ENCODE measurements around the gene UGT1A10.

Gene UGT1A10

DNA sequence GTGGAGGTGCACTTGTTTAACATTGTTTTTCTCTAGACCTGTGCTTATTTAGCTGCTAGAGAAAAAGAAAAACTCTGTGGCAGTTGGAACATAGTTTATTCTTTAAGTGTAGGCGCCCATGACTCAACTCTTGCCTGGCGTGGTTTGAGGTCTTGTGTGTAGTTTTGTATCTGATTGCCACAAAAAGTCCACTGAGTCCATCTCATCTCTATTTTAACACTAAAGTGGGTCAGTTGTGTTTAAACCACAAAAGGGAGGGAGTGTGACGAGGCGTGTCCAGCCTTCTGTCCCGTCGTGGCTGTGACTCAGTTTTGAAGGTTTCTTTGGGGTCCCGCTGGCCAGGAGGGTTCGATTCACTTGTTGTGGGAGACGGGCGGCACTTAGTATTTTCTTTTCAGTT, 20.2 kb downstream of the UGT1A10 start:
- no peak for DNase-seq

DNA sequence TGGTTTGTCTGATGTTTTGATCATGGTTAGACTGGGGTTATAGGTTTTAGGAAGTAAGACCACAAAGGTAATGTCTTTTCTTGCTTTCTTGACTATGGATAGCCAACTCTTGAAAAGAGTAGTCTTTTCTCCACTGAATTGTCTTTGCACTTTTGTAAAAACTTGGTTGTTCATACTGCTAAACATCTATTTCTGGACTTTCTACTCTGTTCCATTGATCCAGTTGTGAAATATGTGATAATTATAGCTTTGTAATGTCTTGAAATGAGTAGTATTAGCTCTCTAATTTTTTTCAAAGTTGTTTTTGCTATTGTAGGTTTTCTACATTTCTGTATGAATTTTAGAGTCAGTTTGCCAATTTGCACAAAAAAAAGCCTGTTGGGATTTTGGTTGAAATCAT, 22.4 kb downstream of the UGT1A10 start:
- no peak for DNase-seq

DNA sequence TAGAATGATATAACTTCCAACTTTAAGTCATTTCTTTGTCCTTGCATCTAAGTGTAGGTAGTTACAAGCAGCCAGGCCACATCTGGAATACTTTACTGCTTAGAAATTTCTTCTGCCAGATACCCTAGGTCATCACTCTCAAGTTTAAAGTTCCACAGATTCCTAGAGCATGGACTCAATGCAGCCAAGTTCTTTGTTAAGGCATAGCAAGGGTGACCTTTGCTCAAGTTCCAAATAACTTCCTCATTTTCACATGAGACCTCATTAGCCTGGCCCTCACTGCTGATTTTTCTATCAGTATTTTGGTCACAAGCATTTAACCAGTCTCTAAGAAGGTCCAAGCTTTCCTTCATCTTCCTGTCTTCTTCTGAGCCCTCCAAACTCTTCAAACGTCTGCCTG, 27.7 kb downstream of the UGT1A10 start:
- DNase-seq: no peak

DNA sequence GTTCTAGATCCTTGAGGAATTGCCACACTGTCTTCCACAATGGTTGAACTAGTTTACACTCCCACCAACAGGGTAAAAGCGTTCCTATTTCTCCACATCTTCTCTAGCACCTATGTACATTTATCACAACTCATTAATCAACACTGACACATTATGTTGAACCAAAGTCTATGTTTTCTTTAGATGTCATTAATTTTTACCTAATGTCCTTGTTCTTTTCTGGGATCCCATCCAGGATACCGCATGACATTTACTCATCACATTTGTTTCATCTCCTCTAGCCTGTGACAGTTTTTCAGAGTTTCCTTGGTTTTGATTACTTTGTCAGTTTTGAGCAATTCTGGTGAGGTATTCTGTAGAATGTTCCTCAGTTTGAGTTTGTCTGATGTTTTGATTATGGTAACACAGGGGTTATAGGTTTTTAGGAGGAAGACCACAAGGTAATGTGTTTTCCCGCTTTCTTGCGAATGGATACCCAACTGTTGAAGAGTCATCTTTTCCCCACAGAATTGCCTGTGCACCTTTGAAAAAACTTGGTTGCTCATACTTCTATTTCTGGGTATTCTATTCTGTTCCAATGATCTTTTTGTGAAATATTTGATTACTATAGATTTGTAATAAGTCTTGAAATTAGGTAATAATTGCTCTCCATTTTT, 32.5 kb downstream of the UGT1A10 start:
- no peak for DNase-seq

DNA sequence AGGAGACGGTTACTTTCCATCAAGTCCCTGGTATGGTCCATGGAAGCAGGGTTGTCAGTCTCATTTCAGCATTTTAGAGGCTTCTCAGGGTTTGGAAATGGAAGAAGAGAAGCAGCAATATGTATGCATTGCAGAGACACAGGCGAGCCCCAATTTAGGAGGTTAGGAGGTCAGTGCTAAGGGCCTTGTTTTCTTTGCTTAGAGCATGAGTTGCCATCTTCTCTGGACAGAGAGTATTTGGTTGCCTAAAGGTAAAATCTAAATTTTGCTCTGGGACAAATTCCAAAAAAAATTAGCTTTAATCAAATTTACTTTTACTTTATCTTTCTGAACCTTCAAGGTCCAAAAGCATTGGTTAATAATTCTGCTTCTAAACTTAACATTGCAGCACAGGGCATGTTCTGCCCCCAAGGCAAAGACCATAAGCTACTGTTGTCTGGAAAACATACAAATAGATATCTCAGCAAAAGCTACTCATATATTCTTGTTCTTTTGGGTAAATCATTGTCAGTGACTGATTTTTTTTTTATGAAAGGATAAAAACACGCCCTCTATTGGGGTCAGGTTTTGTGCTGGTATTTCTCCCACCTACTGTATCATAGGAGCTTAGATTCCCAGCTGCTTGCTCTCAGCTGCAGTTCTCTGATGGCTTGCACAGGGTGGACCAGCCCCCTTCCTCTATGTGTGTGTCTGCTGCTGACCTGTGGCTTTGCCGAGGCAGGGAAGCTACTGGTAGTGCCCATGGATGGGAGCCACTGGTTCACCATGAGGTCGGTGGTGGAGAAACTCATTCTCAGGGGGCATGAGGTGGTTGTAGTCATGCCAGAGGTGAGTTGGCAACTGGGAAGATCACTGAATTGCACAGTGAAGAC, 35.3 kb downstream of the UGT1A10 start, which contains the start of gene UGT1A9:
UGT1A9 (plus strand) TSS at position 609 of the 872 bp plus-strand sequence; CDS start at position 646, 37 bp downstream.
- no peak for DNase-seq

DNA sequence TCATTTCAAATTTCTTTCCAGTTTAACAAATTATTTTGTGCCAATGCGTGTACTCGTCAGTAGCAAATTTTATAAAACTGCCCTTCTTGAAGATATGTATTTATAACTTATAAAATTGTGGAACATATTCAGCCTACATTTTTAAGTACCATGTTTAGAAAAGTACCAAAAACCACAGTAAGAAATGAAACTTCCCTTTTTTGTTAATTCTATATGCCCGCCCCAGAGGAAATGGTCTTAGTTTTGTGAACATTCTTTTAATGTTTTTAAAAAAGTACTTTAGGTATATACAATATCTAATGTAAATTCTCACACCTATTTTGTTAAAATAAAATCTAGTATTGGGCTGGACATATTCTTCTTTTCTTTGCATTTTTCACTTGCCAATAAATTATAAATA, 36.6 kb downstream of the UGT1A10 start:
- no peak for DNase-seq

DNA sequence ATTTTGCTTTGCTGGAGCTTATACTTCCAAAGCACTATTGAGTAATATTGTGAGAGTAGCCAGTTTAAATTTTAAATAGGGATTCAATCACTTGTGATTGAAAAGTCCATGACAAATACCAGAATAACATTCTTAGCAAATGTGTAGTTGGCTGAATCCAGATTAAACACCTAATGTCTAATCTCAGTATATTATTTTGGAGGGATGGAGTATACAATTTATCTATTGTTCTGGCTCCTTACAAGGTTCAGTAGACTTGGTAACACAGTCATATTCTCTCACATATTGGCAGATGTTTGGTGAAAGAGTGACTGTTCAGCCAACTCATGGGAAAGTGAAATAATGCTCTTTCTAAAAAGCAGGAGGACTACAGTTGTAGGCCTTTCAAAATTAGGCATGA, 37.6 kb downstream of the UGT1A10 start:
- no peak for DNase-seq

DNA sequence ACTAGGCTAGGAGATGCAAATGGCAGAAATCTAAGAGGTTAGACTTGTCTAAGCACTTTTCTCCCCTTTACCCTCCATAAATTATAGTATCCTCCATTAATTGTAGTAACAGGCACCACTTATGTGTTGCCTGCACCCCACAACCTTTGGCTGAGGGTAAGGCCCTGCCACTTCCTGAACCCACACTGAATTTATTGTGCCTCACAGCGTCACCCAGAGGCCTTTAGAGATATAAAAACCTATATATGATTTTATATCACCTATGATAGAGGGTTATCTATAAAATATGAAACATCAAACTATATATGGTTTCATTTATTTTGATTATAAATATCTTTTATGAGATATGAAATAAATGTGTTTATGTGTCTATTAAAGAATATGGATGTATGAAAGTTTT, 38.1 kb downstream of the UGT1A10 start:
- DNase-seq: no peak

DNA sequence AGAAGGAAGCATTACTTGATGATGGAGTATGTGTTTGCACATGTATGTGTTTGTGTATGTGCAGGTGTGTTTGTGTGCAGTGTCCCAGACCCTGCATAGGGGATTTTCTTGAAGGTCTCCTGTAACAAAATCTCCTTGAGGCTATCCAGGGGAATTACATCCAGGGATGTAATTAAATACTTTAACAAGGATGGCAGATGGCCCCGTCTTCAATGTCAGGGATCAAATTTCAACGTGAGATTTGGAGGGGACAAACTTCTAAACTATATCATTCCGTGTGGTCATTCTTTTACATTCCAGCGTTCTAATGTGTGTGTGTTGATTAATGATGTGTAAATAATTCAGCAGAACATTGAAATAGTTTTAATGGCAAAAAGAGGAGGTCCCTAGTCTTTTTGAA, 38.7 kb downstream of the UGT1A10 start:
- no peak for DNase-seq

DNA sequence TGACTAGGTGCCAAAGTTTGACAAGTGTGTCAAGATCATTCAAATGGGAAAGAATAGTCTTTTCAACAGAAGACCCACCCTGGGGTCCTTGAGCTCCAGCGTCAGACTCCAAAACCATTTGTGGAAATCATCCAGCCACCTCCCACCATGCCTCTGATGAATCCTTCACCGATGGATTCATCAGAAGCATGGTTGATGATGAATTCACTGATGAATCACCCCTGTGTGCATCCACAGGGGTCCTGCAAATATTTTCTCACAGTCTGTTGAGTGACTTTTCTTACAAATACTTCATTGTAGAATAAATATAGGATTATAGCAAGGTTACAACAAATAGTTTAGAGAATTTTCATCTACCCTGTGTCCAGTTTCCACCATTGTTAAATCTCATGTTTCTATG, 39.8 kb downstream of the UGT1A10 start:
- DNase-seq: no peak

DNA sequence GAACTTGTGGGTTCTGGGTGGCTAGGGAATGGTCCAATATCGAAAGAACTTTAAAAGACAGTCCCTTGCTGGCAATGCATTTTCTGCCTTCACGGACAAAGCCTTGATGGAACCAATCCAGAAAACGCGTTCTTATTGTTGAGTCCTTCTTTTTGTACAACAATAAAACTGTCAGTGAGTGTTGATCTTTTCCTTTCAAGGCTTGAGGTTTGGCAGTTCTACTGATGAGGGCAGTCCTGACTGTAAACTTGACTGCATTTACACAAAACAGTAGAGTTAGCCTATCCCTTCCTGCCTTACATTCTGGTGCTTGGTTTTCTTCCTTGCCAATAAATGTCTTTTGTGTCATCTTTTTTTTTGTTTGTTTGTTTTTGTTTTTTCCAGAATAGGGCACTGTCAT, 42.9 kb downstream of the UGT1A10 start:
- DNase-seq: no peak

DNA sequence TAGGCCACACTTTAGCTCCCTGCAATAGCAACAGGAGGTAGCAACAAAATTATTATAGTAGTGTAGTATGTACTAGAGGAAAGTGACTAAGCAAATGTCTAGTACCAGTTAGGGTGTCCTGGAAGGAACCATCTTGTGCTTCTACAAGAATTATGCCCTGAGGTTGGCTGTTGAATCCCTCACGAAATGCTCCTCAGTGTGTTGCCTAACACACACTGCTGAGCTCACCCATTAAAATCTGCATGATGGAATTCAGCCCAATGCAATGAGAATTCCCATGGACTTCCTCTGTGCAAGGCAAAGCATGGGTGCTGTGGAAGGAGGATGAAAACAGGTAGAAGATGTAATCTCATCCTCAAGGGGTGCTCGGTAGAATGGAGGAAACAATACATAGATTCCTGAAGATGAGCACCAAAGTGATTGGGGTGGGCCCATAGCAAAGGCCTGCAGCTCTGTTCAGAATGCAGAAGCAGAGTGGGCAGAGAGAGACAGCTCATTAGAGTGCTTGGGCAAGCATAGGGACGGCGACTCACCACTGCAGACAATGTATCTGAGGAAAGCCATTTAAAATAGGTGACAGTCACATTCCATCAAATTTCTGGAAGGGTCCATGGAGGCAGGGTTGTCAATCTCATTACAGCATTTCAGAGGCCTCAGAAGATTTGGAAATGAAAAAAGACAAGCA, 44.3 kb downstream of the UGT1A10 start:
- DNase-seq: no peak

DNA sequence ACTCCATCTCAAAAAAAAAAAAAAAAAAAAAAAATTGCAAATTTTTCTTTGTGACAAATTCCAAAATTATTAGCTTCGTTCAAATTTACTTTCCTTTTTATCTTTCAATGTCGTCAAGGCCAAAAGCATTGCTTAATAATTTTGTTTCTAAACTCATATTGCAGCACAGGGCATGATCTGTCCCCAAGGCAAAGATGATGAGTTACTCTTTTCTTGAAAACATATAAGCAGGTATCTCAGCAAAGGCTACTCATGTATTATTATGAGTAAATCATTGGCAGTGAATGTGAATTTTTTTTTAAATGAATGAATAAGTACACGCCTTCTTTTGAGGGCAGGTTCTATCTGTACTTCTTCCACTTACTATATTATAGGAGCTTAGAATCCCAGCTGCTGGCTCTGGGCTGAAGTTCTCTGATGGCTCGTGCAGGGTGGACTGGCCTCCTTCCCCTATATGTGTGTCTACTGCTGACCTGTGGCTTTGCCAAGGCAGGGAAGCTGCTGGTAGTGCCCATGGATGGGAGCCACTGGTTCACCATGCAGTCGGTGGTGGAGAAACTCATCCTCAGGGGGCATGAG, 45.4 kb downstream of the UGT1A10 start, which contains the start of gene UGT1A7:
UGT1A7 (plus strand) TSS at position 381 of the 579 bp plus-strand sequence; CDS start at position 418, 37 bp downstream.
- DNase-seq: no peak

DNA sequence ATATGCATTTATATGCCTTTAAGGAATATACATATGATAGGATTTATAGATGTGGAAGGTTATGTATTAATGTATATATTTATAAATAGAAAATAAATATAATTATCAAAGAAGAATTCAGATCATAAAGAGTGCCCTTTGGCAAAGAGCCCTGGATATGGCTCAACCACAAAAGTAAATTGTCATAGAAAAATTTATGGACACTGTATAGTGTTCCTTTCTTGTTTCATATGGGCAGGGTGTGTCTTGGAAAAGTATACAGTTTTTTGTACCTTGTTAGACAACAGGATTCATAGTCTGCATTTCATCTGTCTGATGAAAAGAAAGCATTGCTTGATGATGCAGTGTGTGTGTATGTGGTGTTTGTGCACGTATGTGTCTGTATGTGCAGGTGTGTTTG, 48.4 kb downstream of the UGT1A10 start:
- no peak for DNase-seq

DNA sequence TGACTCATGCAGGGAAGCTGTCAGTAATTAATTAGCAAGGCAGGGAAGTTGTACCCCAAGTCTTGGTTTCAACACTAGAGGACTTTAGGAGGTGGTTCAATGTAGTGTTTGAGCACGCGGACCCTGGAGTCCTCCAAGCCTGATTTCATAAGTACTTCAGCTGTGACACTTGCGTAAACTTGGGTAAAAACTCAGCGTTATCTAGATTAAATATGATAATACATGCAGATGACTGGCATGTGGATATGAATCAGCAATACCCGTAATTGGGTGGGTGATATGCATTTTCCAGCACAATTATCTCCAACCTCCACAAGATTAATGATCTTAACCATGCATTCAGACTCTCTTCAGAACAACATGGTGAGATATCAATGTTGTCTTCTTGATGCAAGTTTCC, 50.7 kb downstream of the UGT1A10 start:
- DNase-seq: no peak

DNA sequence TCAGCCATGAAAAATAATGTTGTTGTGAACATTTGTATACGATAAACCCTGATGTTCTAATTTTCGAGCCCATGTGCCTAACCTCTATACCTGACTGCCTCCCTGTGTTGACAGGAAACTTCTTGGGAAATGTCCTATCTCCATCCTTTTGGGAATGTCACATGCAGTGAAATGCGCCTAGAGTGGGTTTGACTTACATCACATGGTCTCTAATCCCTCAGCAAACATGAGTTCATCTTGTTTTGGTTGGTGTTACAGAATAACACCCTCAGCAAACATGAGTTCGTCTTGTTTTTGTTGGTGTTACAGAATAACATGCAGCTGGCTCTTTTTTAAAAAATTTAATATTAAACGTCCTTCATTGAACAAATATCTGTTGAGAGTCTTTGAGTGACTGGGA, 52.1 kb downstream of the UGT1A10 start:
- no peak for DNase-seq

DNA sequence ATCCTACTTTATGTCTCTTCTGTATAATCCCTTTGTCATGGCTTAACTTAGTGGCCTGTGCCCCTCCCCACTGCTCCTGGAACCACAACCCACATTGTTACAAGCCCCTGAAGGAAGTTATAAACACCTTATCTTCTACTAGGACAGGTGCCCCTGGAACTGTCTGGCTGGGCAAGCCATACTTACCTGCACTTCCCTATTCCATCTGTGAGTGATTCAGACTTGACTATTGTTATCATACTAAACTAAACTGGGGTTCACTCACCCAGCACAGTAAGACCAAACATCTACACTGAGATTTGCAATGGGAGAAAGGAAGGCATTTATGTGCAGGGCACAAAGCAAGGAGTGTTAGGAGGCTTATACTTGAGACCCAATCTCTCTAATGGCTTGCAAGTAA, 52.8 kb downstream of the UGT1A10 start:
- no peak for DNase-seq

DNA sequence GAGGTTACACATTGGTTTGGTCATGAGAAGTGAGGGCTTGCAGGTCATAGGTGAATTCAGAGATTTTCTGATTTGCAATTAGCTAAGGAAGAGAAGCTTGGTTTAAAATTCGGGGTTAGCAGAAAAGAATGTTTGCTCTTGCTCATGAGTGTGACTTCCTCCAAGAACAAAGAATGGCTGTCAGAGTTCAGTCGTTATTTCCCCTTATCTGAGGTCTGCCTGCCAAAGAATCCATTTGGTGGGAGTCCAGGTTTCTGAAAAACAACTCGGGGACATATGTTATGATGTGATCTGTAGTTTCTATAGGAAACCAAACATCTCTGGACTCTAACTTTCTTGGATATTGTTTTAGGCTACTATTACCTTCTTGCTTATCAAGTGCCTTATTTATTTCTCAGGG, 53.3 kb downstream of the UGT1A10 start:
- DNase-seq: no peak

DNA sequence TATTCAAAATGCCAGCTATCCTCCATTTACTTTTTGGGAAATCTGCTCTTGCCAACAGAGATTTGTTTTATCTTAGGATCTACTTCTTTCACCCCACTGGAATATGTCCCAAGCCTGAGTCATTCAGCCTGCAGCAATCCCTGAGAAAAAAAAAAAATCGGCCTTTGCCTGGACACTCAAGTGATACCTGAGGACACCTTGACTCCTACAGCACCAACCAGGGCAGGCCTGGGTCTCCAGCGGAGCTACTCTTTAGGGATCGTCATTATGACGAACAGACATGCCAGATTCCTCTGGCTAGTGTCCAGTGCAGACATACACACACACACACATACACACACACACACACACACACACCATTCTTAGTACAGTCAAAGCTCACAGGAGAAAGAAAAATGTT, 54.2 kb downstream of the UGT1A10 start:
- no peak for DNase-seq

DNA sequence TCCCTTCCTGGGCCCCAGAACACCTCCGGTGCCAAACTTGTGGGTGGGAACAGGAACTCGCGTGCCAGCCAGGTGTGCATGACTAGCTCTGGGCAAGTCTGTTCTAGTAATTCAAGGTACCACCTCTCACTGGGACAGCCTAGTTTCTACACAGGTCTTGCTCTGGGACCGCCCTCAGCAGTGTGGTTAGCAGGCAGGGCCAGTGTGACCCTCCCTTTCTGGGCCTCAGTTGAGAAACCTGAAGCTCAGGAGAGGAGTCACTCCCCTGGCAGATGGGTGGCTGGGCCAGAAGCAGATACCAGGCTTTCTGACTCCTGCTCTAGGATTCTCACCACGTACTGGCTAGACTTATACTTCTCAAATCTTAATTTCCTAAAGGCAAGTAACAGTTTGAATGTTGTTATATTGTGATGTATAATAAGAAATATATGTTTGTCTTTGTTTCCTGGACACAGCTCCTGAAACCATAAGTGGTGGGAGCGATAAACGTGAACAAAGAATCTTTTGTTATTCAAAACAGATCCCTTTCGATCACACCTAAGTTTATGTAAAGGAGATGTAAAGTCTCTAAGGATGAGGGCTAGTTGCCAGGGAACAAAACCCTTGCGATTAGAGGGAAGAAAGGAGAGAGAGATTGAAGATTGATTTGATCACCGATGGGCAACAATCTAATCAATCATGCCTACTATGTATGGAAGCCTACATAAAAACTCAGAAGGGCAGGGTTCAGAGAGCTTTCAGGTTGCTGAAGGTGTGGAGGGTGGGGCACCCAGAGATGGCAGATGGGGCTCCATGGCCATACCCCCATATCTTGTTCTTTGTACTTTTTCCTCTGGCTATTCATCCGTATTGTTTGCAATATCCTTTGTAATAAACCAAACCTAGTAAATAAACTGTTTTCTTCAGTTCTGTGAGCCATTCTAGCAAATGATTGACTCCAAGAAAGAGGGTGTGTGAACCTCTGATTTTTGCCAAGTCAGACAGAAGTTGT, 55.5 kb downstream of the UGT1A10 start:
- DNase-seq: no peak

DNA sequence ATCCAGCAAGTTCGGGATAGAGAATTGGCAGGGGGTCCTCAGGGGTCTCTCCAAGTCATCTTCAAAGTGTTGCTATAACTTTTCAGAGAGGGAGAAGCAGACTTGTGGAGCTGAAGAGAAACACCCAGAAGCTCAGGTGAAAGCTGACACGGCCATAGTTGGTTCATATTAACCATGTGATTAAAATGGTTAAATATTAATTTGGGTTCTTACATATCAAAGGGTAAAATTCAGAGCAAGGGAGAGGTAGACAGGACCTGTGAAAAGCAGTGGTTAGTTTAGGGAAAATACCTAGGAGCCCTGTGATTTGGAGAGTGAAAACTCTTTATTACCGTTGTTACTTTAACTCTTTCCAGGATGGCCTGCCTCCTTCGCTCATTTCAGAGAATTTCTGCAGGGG, 56.4 kb downstream of the UGT1A10 start, which contains the start of gene UGT1A6:
UGT1A6 (plus strand) TSS at position 243 of the 400 bp plus-strand sequence; CDS start at position 358, 115 bp downstream.
- DNase-seq: no peak

DNA sequence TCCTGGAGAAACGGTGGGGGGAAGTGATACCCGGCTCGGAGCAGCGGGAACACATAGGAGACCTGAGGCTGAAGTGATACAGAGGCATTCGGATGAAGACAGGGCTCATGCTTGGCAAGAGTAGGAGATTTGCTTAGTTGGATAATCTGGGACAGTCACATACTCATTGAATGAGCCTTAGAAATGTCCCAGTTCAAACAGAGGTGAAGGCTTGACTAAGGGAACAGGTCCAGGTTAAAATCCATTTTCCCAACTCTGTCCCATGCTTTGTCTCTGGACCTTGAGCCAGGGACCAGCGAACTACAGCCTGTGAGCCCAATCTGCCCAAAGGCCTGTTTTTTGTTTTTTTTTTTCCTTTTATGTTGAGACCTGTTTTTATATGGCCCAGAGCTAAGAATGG, 57.7 kb downstream of the UGT1A10 start:
- no peak for DNase-seq

All from stimulated activated CD4-positive, alpha-beta T cell treated with anti-CD3 and anti-CD28 coated beads, Interleukin-4, amount 100 ng/mL, for 4 hours (primary cell).